Lung (tissue), 12 donors: Measurements from ENCODE around the gene HAP1. TPM values are rescaled to one million over a fixed set of nuclear protein-coding genes. Genes with fewer than 3 reads are reported as not detected.

Source experiments
- ATAC-seq: fragments of 200-7000 bp; cut with Tn5 transposase; one replicate; pipeline ENCODE4 v1.9.1; 2020; ENCODE audit warnings: moderate number of reproducible peaks; ENCODE audit not compliant: insufficient read depth, low FRiP score
- DNase-seq, 3 donors: peaks; one replicate each; pipeline ENCODE4 v3.0.0-alpha.2; 2013 to 2017
- H3K27ac ChIP-seq, 2 donors: one replicate each; pipeline ENCODE4 v1.5.1; 2013; ENCODE audit warnings: mild to moderate bottlenecking in 2 of 2, moderate library complexity in 2 of 2, control low read depth in 1 of 2, inconsistent platforms in 1 of 2, low read depth in 1 of 2, low read length in 1 of 2
- H3K27me3 ChIP-seq, 3 donors: one replicate each; pipeline ENCODE4 v1.5.1; 2013; ENCODE audit warnings: low read length in 2 of 3; ENCODE audit not compliant: control insufficient read depth in 3 of 3, insufficient read depth in 3 of 3
- H3K36me3 ChIP-seq, 4 donors: one replicate each; pipeline ENCODE4 v1.5.1; 2013; ENCODE audit warnings: low read length in 4 of 4, mild to moderate bottlenecking in 1 of 4, moderate library complexity in 1 of 4; ENCODE audit not compliant: control insufficient read depth in 4 of 4, insufficient read depth in 4 of 4
- H3K4me1 ChIP-seq, 5 donors: one replicate each; pipeline ENCODE4 v1.5.1; 2013; ENCODE audit warnings: low read length in 5 of 5, mild to moderate bottlenecking in 2 of 5, moderate library complexity in 1 of 5; ENCODE audit not compliant: control insufficient read depth in 5 of 5, insufficient read depth in 5 of 5
- H3K4me3 ChIP-seq: one replicate; pipeline ENCODE4 v1.5.1; 2013; ENCODE audit warnings: mild to moderate bottlenecking, control low read depth, moderate library complexity
- H3K9ac ChIP-seq, 2 donors: one replicate each; pipeline ENCODE4 v1.5.1; 2013; ENCODE audit warnings: low read length in 2 of 2, control low read depth in 1 of 2; ENCODE audit not compliant: insufficient read depth in 1 of 2
- H3K9me3 ChIP-seq, 4 donors: one replicate each; pipeline ENCODE4 v1.5.1; 2013; ENCODE audit warnings: low read length in 3 of 4, mild to moderate bottlenecking in 1 of 4, moderate library complexity in 1 of 4; ENCODE audit not compliant: control insufficient read depth in 4 of 4, insufficient read depth in 3 of 4
- CTCF ChIP-seq: IDR thresholded peaks from 2 replicates; pipeline ENCODE4 v1.5.1; 2012; ENCODE audit warnings: mild to moderate bottlenecking; ENCODE audit errors: control extremely low read depth, extremely low read depth
- WGBS, 2 donors: extraction: QIAGEN DNeasy Blood & Tissue Kit; methylation state at CpG; one replicate each; pipeline ENCODE4 v1.1.7; 2013; 5-methylcytosine and 5-hydroxymethylcytosine counted together
- polyA plus RNA-seq, 2 donors: library from polyadenylated mRNA; stranded (reverse); fragments of 200-250 nt; gene quantifications; one replicate each; pipeline ENCODE4 v1.2.1, GENCODE V29; 2013
- total RNA-seq, 2 donors: library from RNA; depleted of rRNA in 1 of 2; stranded (reverse); fragments of >200 nt in 1 of 2; gene quantifications; one replicate each; pipeline ENCODE4 v1.2.1, GENCODE V29; 2014 to 2021
- donor health status: control.
- donor health status: control.
- donor health status: Bipolar disorder and iron deficiency.
- donor health status: healthy.
- donor health status: DM: yes; HTN: yes; CAD: no.

The HAP1 gene
- total and polyA plus RNA-seq, 4 donors: 0.07 to 0.57 (median 0.24) TPM

- DNase-seq (no peak), ATAC-seq (no peak)
- 69 to 72% methylated on average over 5 of the region's 5 CpGs for WGBS, 2 donors
Measured at GRCh38 chr17:41679740-41680425, 54.6 kb downstream of the HAP1 start.

GRCh38 chr17:41678907-41679739, 55.3 kb downstream of the HAP1 start:
- no peaks in the 10 kb centered on the region for H3K27me3 ChIP-seq
- H3K4me3 ChIP-seq: peak overlapping the region; percentile 3
- peak; percentile 86 for ATAC-seq
- H3K9ac ChIP-seq: no peak overlapping the region
- TF ChIP-seq CTCF: peak; percentile 30
- H3K9me3 ChIP-seq: no peaks in the 10 kb centered on the region
- peak in 2 of 3 donors; percentile 33 to 65 for DNase-seq
- peaks cover 0 to 14% (median 0%) of the 10 kb centered on the region in 5 donors for H3K4me1 ChIP-seq
- H3K36me3 ChIP-seq: no peaks in the 10 kb centered on the region
- peak overlapping the region; percentile 63 to 93 for H3K27ac ChIP-seq
- 6 to 8% methylated on average over 6 of the region's 6 CpGs for WGBS, 2 donors

More at GRCh38 chr17:41679740-41680425, 54.6 kb downstream of the HAP1 start:
- Histone ChIP-seq H3K9me3 (no peaks in the 10 kb centered on the region), H3K4me1 (peaks cover 0 to 13% (median 0%) of the 10 kb centered on the region in 5 donors), H3K9ac (no peak overlapping the region), H3K4me3 (no peak overlapping the region), H3K36me3 (no peaks in the 10 kb centered on the region), H3K27ac (peak overlapping the region in 1 of 2 donors; percentile 42), H3K27me3 (no peaks in the 10 kb centered on the region)
- TF ChIP-seq CTCF: no peak

GRCh38 chr17:41678411-41678906, 56.0 kb downstream of the HAP1 start:
- ATAC-seq (peak; percentile 32), DNase-seq (no peak)
- H3K4me1 ChIP-seq: peaks cover 0 to 14% (median 0%) of the 10 kb centered on the region in 5 donors
- 57 to 72% methylated on average over 2 of the region's 2 CpGs for WGBS, 2 donors
- peak overlapping the region; percentile 3 for H3K4me3 ChIP-seq
- no peaks in the 10 kb centered on the region for H3K36me3 ChIP-seq
- TF ChIP-seq CTCF: no peak
- peak overlapping the region; percentile 63 to 93 for H3K27ac ChIP-seq
- no peaks in the 10 kb centered on the region for H3K9me3 ChIP-seq
- H3K9ac ChIP-seq: no peak overlapping the region
- no peaks in the 10 kb centered on the region for H3K27me3 ChIP-seq
